HG03025 (cell line): ENCODE data around the gene PAGR1.
"Not testable (repeated sequence)": the region's sequence is repeated elsewhere in the genome, so short reads cannot be mapped to it uniquely, and the experiment has no call there.

ENCODE experiments used
- ATAC-seq: cut with Tn5 transposase; IDR thresholded peaks from one replicate; pipeline ENCODE4 v1.9.1; 2021; ENCODE audit warnings: mild to moderate bottlenecking, moderate library complexity; ENCODE audit not compliant: unreplicated experiment, low FRiP score

Gene PAGR1

DNA sequence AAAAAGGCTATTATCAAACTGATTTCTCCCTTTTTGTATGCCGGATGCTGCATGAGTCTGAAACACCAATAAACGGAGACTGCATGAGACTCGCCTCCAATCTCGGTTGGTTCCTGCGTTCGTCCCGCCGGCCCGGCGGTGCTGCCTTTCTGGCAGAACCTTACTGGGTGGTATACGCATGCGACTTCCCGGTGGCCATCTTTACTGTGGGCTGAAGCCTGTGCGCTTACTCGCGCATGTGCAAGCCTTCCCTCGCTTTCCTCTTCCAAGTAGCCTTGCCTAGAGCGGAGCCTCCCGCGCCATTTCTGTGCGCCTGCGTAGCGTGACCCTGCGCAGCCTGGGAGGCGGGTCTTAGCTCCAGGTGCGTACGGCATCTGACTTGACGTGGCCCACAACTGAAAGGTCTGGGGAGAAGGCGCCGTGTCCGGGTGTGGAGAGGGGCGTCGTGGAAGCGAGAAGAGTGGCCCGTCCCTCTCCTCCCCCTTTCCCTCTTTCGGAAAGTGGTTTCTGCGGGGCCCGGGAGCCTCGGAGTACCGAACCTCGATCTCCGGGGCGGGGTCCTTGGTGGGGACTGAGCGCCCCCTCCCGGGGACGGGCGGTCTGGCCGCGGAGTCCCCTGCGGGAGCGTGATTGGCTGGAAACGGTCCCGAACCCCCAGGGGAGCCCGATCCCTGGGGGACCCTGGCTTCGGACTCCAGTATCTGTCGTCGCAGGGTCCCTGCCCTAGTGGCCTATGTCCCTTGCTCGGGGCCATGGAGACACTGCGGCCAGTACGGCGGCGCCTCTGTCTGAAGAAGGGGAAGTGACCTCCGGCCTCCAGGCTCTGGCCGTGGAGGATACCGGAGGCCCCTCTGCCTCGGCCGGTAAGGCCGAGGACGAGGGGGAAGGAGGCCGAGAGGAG is at the start of gene PAGR1:
PAGR1 (plus strand) TSS at position 360 of the 901 bp plus-strand sequence; CDS start at position 734, 374 bp downstream.
- ATAC-seq = peak; percentile 52

DNA sequence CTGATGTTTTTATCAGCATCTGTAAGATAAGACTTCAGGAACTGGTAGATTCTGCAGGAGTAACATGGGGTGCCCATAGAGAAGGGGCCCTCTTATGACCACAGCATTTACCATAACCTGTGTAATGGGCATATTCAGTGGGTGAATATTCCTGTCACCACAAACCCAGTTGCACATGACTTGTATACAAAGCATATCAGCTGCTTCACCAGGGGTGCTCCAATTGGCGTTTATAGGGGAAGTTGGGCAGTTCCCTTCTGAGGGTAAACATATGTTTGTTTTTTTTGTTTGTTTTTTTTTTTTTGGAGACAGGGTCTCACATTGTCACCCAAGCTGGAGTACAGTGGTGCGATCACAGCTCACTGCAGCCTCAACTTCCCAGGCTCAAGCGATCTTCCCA is 49.4 kb upstream of the PAGR1 start:
- ATAC-seq = no peak

DNA sequence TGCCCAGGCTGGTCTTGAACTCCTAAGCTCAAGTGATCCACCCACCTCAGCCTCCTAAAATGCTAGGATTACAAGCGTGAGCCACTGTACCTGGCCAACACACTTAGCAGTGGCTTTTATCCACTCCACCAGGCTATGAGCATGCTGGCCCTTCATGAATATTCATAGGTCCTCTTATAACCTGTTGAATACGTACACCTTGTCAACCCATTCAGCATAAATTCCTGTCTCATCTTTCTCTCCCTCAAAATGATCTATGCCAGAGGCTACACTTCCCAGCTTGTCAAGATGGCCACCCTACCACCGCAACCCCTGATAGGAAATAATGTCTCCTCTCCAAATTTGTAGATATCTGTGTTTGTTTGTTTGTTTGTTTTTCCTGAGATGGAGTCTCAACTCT is 48.9 kb upstream of the PAGR1 start:
- no peak for ATAC-seq

DNA sequence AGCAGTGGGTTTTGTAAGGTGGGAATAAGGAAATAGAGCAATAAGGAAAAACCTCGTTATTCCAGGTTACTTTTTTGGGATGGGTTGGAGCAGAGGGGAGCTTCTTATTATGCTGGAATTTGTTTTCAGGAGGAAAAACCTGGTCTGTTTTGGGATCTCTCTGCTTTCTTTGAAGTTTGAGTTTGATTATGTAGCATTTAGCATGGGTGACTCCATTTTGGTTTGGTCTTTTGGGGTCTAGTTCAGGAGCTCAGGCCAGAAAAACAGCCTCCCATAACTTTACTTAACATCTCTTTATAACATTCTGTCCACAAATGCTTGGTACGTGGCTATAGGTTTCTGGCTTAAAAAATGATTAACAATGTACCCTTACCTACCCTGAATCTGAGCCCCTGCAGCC is 46.4 kb upstream of the PAGR1 start:
- no peak for ATAC-seq

DNA sequence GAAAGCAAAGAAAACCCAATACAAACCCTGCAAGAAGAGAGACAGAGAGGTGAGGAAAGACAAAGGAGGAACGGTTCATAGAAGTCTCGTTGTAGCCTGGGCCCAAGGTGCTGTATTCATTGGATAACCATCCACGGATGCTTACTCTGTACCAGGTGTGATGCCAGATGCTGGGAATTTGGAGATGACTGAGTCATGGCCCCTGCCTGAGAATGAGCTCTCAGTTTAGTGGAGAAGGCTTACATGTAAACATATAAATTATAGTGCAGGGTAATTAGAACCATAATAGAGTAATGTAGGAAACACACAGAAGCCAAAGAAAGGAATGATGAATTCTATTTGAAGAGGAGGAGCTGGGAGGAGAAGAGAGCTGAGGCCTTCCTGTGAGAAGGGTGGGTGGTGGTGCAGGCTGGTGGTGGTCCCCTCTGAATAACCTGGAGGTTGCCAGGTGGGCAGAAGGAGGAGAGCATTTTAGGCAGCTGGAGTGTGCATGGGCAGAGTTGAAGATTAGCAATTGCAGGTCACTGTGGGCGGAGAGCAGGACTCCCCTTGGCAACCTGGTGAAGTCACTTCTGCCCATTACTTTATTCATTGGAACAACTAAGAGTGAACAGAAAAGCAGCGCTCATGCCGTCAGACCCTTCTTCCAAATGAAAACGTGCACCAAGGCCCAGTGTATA is 45.6 kb upstream of the PAGR1 start:
- ATAC-seq = no peak

DNA sequence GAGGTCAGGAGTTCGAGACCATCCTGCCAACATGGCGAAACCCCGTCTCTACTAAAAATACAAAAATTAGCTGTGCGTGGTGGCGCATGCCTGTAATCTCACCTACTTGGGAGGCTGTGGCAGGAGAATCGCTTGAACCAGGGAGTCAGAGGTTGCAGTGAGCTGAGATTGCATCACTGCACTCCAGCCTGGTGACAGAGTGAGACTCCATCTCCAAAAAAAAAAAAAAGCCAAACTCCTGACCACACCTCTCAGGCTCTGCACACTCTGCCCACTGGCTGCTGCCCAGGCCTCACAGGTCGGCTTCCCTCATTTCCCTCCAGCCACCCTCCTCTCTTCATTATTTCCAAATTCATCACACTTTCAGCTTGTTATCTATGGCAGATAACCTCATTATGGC is 43.6 kb upstream of the PAGR1 start:
- not testable (repeated sequence) for ATAC-seq

DNA sequence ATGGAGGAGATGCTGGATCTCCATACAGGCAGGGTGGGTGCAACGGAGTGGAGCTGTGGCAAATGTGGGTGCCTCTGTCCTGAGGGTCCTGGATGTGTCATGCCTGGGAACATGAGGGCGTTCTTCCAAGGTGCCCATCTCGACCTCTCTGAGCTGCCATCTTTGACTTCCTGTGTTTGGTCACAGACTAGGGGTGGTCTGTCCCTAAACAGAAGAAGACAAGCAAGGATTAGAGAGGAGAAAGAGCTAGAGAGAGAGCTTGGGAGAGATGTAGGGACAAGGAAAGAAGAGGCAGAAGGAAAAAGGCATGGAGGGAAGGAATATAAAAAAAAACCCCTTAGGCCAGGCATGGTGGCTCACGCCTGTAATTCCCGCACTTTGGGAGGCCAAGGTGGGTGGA is 41.2 kb upstream of the PAGR1 start:
- ATAC-seq = no peak

DNA sequence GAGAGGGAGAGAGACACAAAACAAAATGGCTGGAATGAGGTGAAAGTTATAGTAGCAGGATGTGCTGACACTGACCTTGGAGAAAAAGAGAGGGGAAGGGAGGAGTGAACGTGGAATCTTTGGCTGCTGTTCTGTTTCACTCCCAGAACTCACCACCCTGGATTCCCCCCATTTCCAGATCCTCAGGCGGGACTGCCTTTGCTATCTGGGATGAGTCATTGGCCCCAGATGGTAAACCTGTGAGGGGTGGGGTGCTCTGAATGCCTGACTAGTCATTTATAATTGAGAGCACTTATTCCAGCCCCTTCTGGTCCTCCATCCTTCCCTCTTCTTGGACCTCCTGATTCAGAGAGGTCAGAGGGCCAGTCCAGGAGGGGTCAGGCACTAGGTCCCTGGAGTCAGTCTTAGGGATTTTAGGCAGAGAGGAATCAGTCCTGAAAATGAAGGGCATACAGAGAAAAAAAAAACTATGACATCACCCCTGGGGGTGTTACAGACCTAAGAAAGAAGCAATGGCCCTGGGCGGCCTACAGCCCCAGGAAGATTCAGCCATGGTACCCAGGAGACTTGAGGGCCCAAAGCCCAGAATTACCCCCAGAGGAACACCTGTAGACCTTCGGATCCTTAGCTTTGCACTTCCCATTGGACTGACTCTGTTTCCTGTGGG is 40.1 kb upstream of the PAGR1 start:
- ATAC-seq = no peak

DNA sequence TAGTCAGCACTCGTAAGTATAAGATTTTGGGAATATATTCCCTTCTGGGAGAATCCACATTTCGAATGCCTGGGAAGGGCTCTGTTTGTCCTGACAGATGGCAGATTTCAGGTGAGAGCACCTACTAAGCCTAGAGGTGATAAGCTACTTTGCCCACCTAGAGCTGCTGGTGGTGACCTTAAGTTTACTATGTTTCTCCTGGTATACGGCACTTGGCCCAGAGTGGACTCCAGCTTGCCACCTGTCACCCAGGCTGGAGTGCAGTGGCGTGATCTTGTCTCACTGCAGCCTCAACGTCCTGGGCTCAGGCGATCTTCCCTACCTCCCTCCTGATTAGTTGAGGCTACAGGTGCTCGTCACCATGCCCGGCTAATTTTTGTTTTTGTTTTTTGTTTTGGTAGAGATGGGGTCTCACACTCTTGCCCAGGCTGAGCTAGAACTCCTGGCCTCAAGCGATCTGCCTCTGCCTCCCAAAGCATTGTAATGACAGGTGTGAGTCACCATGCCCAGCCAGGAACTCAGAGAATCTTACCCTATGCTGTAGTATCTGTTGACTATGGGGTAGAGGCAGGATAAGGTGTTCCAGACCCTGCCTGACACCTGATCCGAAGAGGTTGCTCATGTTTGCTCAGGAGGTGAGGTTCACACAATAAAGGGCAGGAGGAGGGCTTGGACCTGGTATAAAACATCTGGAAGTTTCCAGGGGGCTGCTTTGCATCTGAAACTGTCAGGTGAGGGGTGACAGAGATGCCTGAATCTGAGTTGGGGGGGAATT is 38.2 kb upstream of the PAGR1 start, which contains the start of gene ZG16:
ZG16 (plus strand) TSS at position 681 of the 775 bp plus-strand sequence. CDS start 1,011 bp downstream, outside the sequence.
- no peak for ATAC-seq

DNA sequence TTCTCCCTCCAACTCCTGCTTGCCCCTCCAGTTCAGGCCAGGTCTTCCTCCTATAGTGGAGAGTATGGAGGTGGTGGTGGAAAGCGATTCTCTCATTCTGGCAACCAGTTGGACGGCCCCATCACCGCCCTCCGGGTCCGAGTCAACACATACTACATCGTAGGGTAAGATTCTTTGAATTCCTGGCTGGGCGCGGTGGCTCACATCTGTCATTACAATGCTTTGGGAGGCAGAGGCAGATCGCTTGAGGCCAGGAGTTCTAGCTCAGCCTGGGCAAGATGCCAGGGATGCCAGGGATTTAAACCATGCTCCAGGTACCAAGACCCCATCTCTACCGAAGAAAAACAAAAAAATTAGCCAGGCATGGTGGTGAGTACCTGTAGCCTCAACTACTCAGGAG is 36.5 kb upstream of the PAGR1 start:
- ATAC-seq = no peak

DNA sequence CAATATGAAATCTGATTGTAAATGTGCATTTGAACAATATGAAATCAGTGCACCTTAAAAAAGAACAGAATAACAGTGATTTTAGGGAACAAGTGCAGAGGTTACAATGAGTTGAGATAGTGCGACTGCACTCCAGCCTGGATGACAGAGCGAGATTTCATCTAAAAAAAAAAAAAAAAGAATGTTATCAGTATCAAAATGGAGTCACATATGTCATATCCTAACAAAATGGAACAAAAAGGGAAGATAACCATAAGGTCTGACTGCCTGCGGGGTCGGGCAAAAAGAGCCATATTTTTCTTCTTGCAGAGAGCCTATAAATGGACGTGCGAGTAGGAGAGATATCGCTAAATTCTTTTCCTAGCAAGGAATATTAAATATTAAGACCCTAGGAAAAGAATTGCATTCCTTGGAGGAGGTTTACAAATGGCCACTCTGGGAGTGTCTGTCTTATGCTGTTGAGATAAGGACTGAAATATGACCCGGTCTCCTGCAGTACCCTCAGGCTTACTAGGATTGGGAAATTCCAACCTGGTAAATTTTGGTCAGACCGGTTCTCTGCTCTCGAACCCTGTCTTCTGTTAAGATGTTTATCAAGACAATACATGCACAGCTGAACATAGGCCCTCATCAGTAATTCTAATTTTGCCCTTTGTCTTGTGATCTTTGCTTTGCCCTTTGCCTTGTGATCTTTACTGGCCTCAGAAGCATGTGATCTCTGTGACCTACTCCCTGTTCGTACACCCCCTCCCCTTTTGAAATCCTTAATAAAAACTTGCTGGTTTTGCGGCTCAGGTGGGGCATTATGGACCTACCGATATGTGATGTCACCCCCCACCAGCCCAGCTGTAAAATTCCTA is 32.6 kb upstream of the PAGR1 start:
- ATAC-seq = not testable (repeated sequence)

DNA sequence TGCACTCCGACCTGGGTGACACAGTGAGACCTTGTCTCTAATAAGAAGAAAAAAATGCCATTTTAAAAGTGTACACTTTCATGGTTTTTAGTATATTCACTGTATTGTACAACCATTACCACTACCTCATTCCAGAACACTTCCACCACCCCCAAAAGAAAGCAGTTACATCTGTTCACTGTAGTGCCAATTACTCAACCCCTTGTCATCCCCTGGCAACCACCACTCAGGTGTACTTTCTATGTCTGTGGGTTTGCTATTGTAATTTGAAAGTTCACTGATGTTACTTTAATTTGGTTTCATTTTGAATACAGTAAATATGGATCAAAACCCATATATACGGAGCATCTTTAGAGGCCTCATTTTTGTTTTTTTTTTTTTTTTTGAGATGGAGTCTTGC is 31.8 kb upstream of the PAGR1 start:
- no peak for ATAC-seq

DNA sequence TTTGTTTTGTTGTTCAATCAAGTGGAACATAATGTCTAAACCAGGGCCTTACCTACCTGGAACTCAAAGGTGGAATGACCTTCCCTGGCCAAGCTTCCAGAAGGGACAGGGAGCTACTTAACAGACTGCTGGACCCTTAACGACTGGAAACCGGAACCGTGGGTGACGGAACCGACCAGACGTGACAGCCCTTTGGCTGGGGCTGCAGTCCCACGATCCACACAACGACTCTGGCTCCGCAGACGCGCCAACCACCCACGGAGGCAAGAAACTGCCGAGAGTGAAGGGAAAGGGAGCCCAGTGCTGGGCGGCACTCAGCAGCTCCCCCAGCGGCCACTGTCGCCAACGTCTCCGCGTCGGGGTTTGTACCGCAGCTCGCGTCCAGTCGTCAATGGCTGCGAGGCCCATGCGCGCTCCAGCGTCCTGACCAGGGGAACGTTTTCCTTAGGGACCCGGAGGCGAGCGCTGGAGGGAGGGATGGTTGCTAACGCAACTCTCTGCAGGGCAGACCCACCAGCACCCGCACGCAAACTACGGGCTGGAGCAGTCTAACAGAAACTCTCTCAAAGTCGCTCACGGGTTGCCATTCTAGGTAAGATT is 31.0 kb upstream of the PAGR1 start:
- ATAC-seq = no peak

DNA sequence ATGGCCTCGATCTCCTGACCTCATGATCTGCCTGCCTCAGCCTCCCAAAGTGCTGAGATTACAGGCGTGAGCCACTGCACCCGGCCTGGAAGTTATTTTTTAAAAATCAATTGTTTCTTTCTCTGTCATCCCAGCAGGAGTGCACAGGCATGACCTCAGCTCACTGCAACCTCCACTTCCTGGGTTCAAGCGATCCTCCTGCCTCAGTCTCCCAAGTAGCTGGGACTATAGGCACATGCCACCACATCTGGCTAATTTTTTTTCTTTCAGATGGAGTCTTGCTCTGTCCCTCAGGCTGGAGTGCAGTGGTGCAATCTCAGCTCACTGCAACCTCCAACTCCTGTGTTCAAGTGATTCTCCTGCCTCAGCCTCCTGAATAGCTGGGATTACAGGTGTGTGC is 28.8 kb upstream of the PAGR1 start:
- ATAC-seq = not testable (repeated sequence)

DNA sequence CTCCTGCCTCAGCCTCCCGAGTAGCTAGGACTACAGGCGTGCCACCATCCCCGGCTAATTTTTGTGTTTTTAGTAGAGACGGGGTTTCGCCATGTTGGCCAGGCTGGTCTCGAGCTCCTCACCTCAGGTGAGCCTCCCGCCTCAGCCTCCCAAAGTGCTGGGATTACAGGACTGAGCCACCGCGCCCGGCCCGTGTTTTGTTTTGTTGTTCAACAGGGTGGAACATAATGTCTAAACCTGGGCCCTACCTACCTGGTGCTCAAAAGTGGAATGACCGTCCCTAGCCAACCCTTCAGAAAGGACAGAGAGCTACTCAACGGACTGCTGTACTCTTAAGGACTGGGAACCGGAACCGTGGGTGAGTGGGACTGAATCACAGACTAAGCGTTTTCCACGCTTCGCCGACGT is 26.2 kb upstream of the PAGR1 start:
- ATAC-seq = no peak

DNA sequence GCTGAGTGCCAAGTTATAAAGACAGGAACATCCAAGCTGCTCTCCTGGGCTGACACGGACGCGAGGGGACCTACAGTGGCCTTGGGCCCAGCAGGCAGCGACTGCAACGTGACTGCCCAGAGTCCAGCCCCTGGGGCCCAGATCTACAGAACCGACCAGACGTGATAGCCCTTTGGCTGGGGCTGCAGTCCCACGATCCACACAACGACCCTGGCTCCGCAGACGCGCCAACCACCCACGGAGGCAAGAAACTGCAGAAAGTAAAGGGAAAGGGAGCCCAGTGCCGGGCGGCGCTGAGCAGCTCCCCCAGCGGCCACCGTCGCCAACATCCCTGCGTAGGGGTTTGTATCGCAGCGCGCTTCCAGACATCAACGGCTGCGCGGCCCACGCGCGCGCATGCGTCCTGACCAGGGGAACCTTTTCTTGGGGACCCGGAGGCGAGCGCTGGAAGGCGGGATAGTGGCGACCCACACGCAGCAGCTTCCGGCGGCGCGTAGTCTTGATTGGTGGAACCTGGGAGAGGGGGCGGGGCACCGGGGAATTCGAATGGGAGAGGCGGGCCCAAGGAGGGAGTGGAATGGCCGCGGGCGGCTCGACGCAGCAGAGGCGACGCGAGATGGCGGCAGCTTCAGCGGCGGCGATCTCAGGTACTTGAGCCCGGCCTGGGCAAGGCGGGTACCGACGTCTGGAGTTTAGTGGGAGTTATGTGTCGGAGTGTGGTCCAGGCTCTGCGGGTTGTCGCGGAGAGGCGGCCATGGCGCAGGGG is 25.6 kb upstream of the PAGR1 start, which contains the start of gene KIF22:
KIF22 (plus strand) TSS at position 569 of the 766 bp plus-strand sequence; CDS start at position 578, 9 bp downstream.
- peak; percentile 96 for ATAC-seq

DNA sequence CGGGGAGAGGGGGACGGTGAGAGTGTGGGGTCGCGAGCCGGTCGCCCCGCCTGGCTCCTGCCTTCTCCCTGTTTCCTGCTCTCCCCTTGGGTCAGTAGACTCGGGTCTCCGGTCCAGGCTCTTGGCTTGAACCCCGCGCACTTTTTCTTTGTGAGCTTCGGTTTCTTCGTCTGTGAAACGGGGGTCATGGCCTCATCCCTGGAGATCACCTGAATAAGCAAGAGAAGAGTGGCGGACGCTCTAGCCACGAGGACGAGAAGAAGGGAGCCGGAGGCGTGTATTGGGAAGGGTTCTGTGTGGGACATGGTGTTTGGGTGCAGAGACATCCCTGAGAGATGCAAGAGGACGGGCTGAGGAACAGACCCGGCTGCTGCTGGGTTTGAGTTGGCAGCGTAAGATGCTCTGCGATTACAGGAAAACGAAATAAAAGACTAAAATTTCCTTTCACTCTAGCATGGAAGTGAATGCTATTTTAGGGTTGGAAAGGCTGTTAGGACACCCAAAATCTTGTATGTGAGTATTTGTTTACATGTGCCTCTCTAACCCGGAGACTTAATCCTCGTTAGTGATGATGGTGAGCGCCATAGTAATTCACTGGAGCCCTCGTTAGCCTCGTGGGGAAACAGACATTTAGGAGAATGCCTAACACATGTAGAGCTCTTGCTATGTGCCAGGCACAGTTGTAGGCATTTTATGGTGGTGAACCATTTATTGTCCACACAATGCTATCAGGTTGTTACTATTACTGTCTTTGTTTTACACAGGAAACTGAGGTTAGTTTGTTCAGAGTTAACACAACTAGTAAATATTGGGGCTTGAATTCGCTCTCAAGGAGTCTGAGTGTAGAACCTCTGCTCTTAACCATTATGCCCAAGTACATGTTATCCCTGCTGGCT is 24.8 kb upstream of the PAGR1 start:
- no peak for ATAC-seq
